OCI-LY7 (cell line): ENCODE data around the gene KDM1A.

Source experiments
- EZH2phosphoT487 ChIP-seq: fragments of 200-600 bp; sonication (generic); IDR thresholded peaks from 2 replicates; pipeline ENCODE4 v1.6.1; 2018; ENCODE audit warnings: low read depth, borderline replicate concordance, mild to moderate bottlenecking, mixed run types, antibody characterized with exemption, low read length, moderate library complexity, mixed read lengths
- TF ChIP-seq, protein P1 (sequence below): fragments of 200-600 bp; sonication (generic); conservative IDR thresholded peaks from 2 replicates; pipeline ENCODE4 v1.5.1; 2014; ENCODE audit warnings: mild to moderate bottlenecking, antibody characterized with exemption, low read length, moderate library complexity, mixed read lengths

DNA sequence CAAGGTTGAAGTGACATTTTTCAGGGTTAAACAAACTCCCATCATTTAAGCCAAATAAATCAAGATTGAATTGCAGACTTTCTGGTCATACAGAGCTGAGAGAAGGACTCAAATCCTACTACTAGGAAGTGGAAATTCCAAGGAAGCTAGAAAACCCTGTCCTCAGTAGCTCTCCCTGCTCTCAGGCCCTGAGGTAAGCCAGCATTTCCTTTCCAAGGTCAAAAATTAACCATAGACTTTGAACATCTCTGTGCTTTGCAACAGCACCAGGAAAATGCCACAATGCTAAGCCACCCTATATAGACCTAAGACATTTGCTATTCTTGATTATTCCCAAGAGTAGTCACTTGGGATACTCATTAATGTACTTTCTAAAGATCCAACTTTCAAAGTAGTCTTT is 104.3 kb downstream of the KDM1A start:
- TF ChIP-seq, protein P1, sequence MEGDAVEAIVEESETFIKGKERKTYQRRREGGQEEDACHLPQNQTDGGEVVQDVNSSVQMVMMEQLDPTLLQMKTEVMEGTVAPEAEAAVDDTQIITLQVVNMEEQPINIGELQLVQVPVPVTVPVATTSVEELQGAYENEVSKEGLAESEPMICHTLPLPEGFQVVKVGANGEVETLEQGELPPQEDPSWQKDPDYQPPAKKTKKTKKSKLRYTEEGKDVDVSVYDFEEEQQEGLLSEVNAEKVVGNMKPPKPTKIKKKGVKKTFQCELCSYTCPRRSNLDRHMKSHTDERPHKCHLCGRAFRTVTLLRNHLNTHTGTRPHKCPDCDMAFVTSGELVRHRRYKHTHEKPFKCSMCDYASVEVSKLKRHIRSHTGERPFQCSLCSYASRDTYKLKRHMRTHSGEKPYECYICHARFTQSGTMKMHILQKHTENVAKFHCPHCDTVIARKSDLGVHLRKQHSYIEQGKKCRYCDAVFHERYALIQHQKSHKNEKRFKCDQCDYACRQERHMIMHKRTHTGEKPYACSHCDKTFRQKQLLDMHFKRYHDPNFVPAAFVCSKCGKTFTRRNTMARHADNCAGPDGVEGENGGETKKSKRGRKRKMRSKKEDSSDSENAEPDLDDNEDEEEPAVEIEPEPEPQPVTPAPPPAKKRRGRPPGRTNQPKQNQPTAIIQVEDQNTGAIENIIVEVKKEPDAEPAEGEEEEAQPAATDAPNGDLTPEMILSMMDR = no peak
- TF ChIP-seq EZH2phosphoT487 = no peak
